IPS DF 4.7 (cell line): Measurements from ENCODE around the gene UBE2J2.

Experiments
- DNase-seq: peaks from one replicate; pipeline ENCODE4 v3.0.0-alpha.2; 2013; ENCODE audit warnings: low spot score; ENCODE audit errors: extremely low read depth

The UBE2J2 gene

DNA sequence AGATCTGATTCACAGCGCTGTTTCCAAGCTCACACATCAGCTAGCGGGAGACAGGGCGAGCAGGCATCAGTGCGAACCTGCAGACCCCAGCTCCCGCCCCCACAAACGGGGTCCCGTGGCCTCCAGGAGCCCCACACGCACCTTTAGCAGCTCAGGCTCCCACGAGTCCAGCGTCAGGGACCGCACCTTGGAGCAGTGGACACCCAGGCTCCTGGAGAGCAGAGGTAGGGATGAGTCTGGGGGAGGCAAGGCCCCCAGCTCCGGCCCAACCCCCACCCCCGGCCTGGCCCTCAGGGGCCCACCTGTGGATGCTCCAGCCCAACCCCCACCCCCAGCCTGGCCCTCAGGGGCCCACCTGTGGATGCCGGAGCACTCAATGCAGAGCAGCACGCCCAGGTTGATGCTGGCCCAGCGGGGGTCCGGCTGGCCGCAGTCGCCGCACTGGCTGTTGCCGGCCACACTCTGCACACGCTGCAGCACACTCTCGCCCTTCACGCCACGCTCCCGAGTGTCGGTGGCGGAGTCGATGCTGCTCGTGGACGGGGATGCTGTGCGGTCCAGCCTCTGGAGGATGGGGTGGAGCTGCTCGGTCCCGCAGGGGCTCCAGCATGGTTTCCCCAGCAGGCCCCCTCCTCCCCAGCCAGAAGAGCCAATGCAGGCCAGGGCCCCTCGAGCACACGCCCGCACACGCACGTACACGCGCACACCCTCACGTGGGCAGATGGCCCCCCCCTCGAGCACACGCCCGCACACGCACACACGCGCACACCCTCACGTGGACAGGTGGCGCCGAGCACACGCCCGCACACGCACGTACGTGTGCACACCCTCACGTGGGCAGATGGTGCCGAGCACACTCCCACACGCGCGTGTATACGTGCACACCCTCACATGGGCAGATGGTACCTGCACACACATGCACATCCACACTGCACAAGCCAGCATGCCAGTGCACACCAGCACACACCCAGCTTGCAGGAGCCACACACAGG, 22.7 kb upstream of the UBE2J2 start:
- no peak for DNase-seq

DNA sequence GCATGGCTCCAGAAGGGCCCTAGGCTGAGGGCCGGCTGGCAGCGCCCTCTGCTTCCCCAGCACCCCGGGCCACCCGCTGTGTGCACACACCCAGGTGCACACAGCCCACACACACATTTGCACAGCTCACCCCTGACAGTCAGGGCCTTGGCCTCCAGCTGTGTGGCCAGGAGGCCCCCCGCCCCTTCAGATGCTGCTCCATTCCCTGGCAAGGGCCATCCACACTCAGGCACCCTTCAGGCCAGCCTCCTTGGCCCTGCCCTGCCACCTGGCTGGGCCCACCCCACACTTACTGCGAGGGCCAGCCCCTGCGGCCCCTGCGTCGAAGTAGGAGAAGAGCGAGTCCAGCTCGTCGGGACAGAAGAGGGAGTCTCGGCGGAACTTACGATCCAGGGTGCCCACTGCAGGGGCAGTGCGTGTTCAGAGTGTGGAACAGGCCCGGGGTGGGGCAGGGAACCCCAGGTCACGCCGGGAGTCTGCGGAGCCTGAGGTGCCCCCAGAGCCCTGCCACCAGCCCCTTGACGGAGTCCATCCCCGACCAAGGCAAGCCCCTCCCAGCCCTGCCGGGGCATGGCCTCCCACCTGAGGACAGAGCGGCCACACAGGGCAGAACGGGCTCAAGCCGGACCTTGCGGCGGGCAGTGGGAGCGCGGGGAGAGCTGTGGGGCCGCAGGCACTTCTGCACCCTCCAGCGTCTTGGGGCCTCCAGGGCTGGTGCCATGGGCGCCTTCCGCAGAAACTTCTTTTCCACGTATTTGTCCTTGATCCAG, 21.7 kb upstream of the UBE2J2 start:
- DNase-seq, result no peak

DNA sequence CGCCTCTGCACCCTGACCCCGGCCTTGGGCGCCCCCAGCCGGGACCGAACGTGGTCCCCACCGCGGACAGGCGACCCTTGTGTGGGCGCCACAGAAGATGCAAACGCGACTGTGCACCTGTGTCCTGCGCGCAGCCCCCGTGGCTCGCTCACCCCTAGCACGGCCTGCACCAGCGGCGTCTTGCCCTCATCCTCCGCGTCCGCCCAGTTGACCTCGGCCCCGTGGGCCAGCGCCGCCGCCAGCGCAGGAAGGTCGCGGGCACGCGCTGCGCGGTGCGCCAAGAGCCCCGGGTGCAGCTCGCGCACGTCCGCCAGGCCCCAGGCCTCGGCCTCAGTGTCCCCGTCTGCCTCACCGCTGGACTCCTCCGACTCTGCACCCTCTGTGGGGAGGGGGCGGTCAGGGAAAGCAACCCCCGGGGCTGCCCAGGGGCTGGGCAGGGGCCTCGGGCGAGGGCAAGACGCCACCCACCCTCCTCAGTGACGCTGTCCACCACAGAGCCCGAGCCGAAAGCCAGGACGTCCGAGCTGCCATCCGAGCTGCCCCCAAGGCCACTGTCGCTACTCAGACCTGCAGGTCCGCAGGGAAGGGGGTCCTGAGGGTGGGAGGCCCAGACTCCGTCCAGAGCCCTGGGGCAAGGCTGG, 20.7 kb upstream of the UBE2J2 start:
- DNase-seq, result no peak

- DNase-seq, result no peak
Measured at GRCh38 chr1:1293263-1294249, 19.9 kb upstream of the UBE2J2 start.

DNA sequence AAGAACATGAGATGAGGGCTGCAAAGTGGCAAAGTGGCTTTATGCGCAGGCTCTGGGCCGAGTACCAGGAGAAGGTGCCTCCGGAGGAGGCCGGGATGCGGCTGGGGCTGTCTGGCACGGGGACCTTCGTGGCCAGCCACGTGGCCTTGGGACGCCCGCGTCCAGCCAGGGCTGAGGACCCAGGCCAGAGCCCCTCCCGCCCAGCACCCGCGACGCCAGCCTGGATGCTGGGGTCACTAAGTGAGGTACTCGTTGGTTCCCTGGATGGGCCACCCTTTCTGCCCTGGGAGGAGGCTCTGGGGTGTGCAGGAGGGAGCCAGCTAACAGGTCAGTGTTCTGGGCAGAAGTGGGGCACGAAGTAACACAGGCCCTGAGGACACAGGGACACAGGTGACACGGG, 19.2 kb upstream of the UBE2J2 start:
- no peak for DNase-seq

GRCh38 chr1:1292442-1292779, 18.8 kb upstream of the UBE2J2 start:
- no peak for DNase-seq

DNA sequence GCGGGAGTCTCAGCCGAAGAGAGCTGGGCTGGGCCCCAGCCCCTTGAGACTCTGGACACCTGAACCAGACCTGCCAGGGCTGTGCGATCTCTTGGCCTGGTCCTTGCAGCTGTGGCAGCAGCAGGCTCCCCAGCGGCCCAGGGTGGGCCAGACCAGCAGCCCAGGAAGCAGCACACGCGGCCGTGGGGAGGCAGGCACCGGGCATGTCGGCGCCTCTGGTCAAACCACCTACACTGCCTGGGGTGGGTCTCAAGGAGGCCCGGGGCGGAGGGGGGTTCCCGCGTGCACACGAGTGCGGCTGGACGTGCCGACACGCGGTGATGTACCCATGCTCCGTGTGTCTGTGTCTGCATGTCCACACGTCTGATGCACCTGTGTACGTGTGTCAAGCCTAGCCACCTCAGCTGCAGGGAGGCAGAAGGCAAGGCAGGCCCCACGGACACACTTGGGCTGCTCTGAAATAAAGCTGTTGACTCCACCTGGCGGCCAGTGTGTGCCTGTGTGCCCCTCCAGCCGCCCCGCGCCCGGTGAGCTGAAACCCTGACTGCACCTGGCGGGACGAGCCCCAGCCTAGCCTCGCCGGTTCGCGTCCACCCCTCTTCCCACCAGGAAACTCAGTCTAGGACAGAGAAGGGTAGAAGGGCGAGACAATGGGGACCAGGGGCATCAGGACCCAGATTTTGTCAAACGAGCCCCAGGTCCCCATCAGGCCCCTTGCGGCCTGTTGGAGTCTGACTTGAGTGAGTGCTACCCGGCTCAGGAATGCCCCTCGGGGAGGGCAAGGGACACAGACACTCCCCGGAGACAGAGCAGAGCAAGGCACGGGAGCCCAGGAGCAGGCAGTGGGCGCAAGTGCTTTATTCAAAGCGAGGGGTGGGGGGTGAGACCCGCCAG, 18.1 kb upstream of the UBE2J2 start:
- DNase-seq, result no peak

DNA sequence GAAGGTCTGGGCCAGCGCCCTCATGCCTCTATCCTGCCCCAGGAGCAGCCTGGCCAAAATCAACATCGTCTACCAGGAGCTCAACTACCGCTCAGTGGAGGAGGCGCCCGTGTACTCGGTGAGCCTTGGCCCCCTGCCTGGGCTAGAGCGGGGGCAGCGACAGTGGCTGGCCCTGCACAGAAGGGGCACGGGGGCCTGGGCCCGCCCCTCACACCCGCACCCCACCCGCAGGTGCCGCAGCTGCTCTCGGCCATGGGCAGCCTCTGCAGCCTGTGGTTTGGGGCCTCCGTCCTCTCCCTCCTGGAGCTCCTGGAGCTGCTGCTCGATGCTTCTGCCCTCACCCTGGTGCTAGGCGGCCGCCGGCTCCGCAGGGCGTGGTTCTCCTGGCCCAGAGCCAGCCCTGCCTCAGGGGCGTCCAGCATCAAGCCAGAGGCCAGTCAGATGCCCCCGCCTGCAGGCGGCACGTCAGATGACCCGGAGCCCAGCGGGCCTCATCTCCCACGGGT, 17.4 kb upstream of the UBE2J2 start:
- DNase-seq, result no peak

DNA sequence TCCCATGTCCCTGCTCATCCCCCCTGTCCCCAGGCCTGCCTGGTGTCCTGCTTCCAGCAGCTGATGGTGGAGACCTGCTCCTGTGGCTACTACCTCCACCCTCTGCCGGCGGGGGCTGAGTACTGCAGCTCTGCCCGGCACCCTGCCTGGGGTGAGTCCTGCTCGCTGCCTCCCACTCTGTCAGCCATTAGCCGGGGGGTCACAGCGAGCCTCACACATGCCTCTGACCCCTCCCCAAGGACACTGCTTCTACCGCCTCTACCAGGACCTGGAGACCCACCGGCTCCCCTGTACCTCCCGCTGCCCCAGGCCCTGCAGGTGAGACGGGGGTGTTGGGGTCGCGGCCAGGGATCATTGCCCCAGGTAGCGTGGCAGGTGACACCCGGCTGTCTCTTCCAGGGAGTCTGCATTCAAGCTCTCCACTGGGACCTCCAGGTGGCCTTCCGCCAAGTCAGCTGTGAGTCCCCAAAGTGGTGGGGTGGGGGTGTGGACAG, 16.6 kb upstream of the UBE2J2 start:
- no peak for DNase-seq

GRCh38 chr1:1287288-1288110, 13.8 kb upstream of the UBE2J2 start:
- DNase-seq, result no peak

DNA sequence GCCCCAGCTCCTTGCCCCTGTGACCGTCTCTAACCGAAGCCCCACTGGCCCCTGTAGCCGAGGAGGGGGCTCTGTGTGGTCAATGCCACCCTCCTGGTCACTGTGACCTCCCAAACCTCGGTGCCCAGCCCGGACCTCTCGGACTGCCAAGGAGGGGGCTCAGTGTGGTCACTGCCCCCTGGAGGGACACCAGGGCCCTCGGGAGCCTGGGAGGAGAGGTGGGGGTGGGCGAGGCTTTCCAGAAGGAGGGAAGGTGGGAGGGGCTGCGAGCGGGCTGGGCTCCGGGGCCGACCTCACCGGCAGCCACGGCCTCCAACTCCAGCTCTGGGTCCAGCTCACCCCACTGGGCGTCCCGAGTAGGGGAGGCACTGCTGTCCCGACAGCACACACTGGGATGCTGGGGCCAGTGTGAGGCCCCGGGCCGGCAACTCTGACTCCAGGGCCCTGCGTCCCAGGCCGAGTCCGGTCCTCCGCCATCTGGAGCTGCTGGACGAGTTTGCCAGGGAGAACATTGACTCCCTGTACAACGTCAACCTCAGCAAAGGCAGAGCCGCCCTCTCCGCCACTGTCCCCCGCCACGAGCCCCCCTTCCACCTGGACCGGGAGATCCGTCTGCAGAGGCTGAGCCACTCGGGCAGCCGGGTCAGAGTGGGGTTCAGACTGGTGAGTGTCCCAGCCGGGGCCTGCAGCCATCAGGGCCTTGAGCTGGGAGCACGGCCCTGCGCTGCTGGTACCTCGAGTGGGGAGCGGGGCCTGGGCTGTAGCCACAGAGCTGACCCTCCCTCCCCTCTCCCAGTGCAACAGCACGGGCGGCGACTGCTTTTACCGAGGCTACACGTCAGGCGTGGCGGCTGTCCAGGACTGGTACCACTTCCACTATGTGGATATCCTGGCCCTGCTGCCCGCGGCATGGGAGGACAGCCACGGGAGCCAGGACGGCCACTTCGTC, 12.9 kb upstream of the UBE2J2 start:
- DNase-seq, result no peak

- DNase-seq, result no peak
Measured at GRCh38 chr1:1285611-1286311, 12.1 kb upstream of the UBE2J2 start.

- no peak for DNase-seq
Measured at GRCh38 chr1:1285102-1285571, 11.5 kb upstream of the UBE2J2 start.

- no peak for DNase-seq
Measured at GRCh38 chr1:1284221-1285101, 10.8 kb upstream of the UBE2J2 start.

- DNase-seq, result no peak
Measured at GRCh38 chr1:1283821-1284220, 10.2 kb upstream of the UBE2J2 start.

DNA sequence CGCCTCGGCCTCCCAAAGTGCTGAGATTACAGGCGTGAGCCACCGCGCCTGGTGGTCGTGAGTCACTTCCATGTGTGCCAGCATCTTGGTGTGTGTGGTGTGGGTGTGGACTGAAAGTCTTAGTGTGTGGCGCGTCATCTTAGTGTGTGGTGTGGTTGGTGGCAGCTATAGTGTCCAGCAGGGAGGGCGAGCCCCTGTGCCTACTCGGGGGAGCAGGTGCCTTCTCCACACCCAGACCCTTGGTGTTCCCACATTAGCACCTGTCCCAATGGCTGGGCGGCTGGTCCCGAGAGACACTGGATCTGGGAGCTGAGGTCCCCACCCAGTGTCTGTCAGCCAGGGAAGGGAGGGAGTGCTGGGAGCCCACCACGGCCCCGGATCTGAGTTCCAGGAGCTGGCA, 9.3 kb upstream of the UBE2J2 start:
- DNase-seq, result no peak
